Common myeloid progenitor, CD34-positive (primary cell): ENCODE data around the gene LY6G5B.
A peak's percentile ranks its signal among the peaks of the same experiment; 100 is the strongest.

Experiments used
- CTCF ChIA-PET: fragments of 350-600 bp; sonication (Branson Sonifier 250); formaldehyde crosslinking; loops from one replicate; lab custom pipeline; 2021; ENCODE audit warnings: antibody characterized with exemption; lab: Charles Lee
- POLR2A ChIA-PET: fragments of 350-600 bp; sonication (Branson Sonifier 250); formaldehyde crosslinking; loops from one replicate; lab custom pipeline; 2021; ENCODE audit warnings: antibody characterized with exemption; lab: Charles Lee
- DNase-seq, 3 donors: peaks; one replicate each; pipeline versions ENCODE4 v3.0.0 to v3.0.0-alpha.2; 2013
- H3K27ac ChIP-seq, 2 experiments: 1 replicate in 1 of 2; 2 replicates in 1 of 2; pipeline ENCODE4 v1.7.0; 2013; ENCODE audit warnings: inconsistent platforms in 2 of 2, low read length in 2 of 2, mild to moderate bottlenecking in 2 of 2, low read depth in 1 of 2, moderate library complexity in 1 of 2; ENCODE audit not compliant: severe bottlenecking in 2 of 2, insufficient read depth in 1 of 2, poor library complexity in 1 of 2
- H3K27me3 ChIP-seq, 5 experiments: replicated peaks in 2 of 5; 1 replicate in 3 of 5; 2 replicates in 2 of 5; pipeline versions ENCODE4 v1.6.1 to v1.7.0; 2013; ENCODE audit warnings: low read length in 4 of 5, mild to moderate bottlenecking in 2 of 5, moderate library complexity in 2 of 5, inconsistent platforms in 1 of 5; ENCODE audit not compliant: insufficient read depth in 5 of 5, control insufficient read depth in 4 of 5
- H3K36me3 ChIP-seq, 4 experiments: 1 replicate in 2 of 4; 2 replicates in 2 of 4; pipeline versions ENCODE4 v1.6.1 to v1.7.0; 2013; ENCODE audit warnings: low read length in 3 of 4, control low read depth in 1 of 4, mild to moderate bottlenecking in 1 of 4; ENCODE audit not compliant: control insufficient read depth in 4 of 4, insufficient read depth in 4 of 4
- H3K4me1 ChIP-seq, 4 experiments: 1 replicate in 3 of 4; 2 replicates in 1 of 4; pipeline versions ENCODE4 v1.6.1 to v1.7.1; 2013; ENCODE audit warnings: low read length in 3 of 4, mild to moderate bottlenecking in 3 of 4, control low read depth in 1 of 4, inconsistent platforms in 1 of 4, moderate library complexity in 1 of 4; ENCODE audit not compliant: control insufficient read depth in 4 of 4, insufficient read depth in 4 of 4; ENCODE audit errors: control extremely low read depth in 1 of 4
- H3K4me3 ChIP-seq, 7 experiments: 1 replicate in 4 of 7; 2 replicates in 3 of 7; pipeline versions ENCODE4 v1.5.1 to v1.7.0; 2013; ENCODE audit warnings: mild to moderate bottlenecking in 7 of 7, low read length in 6 of 7, moderate library complexity in 6 of 7, inconsistent platforms in 2 of 7, low read depth in 2 of 7, control low read depth in 1 of 7; ENCODE audit not compliant: insufficient read depth in 4 of 7, control insufficient read depth in 1 of 7; ENCODE audit errors: extremely low read depth in 1 of 7
- H3K9me3 ChIP-seq, 5 experiments: 1 replicate in 4 of 5; 2 replicates in 1 of 5; pipeline versions ENCODE4 v1.6.1 to v1.7.1; 2013; ENCODE audit warnings: low read length in 4 of 5, mild to moderate bottlenecking in 2 of 5, inconsistent platforms in 1 of 5, low read depth in 1 of 5, moderate library complexity in 1 of 5; ENCODE audit not compliant: control insufficient read depth in 4 of 5, insufficient read depth in 2 of 5; ENCODE audit errors: control extremely low read depth in 1 of 5
- WGBS: methylation state at CpG from one replicate; pipeline ENCODE4 v1.1.5; 2013; ENCODE audit not compliant: insufficient coverage; 5-methylcytosine and 5-hydroxymethylcytosine counted together

Gene LY6G5B

DNA sequence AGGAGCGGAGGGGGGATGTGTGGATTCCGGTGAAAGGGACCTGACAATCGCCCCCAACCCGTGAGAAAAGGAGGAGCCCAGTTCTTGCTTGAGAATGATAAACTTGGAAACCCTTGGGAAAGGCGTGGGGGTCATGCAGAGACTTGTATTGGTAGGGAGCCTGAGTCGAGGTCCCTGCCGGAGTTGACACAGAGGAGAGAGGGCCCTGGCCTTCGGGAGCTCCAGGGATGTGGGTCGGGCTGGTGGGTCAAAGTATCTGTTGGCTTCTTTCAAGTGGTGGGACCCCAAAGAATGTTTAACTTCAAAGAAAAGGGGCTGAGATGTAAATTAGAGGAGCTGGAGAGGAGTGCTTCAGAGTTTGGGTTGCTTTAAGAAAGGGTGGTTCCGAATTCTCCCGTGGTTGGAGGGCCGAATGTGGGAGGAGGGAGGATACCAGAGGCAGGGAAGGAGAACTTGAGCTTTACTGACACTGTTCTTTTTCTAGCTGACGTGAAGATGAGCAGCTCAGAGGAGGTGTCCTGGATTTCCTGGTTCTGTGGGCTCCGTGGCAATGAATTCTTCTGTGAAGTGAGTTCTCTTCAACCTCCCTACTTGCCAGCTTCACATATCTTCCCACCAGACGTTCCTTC lies 3.3 kb upstream of the LY6G5B start:
- Histone ChIP-seq H3K4me3 (peak overlapping the region; percentile 79 to 99 (median 91)), H3K36me3 (peaks cover 15 to 63% (median 51%) of the 10 kb centered on the region in 4 experiments), H3K27me3 (no peaks in the 10 kb centered on the region), H3K4me1 (peaks cover 11 to 50% (median 36%) of the 10 kb centered on the region in 4 experiments), H3K27ac (peak overlapping the region; percentile 82 to 99), H3K9me3 (no peaks in the 10 kb centered on the region)
- POLR2A ChIA-PET = interaction anchor here (0.7 kb wide), 1 partner anchor 14 kb away, joined by 4 read pairs; no protein-coding TSS in a partner anchor
- 6% methylated on average over 13 of the region's 15 CpGs for WGBS
- CTCF ChIA-PET = interaction anchor here (1.0 to 4.6 kb wide), 4 partner anchors 12 to 27 kb away, joined by 3 to 40 read pairs (median 4); partner anchors contain the start of genes APOM and BAG6
- no peak for DNase-seq

- CTCF ChIA-PET = interaction anchor here (1.4 kb wide), 1 partner anchor 76 kb away, joined by 3 read pairs; no protein-coding TSS in a partner anchor
- 90% methylated on average over 4 of the region's 4 CpGs for WGBS
Observed at GRCh38 chr6:31676322-31676903, 6.6 kb downstream of the LY6G5B start.

GRCh38 chr6:31676904-31677303 lies 7.1 kb downstream of the LY6G5B start:
- Histone ChIP-seq H3K4me1 (peaks cover 0 to 37% (median 26%) of the 10 kb centered on the region in 4 experiments), H3K4me3 (no peak overlapping the region), H3K36me3 (peaks cover 0 to 16% (median 13%) of the 10 kb centered on the region in 4 experiments), H3K27me3 (no peaks in the 10 kb centered on the region), H3K27ac (no peak overlapping the region), H3K9me3 (no peaks in the 10 kb centered on the region)
- DNase-seq = no peak
- ChIA-PET CTCF (no interaction called here), POLR2A (no interaction called here)
- WGBS = 96% methylated on average over 3 of the region's 6 CpGs

More at GRCh38 chr6:31676322-31676903, 6.6 kb downstream of the LY6G5B start:
- DNase-seq = no peak
- no peak overlapping the region for H3K4me3 ChIP-seq
- H3K27ac ChIP-seq = no peak overlapping the region
- POLR2A ChIA-PET = interaction anchor here (0.6 kb wide), 1 partner anchor 126 kb away, joined by 9 read pairs; no protein-coding TSS in a partner anchor
- H3K27me3 ChIP-seq = no peaks in the 10 kb centered on the region
- no peaks in the 10 kb centered on the region for H3K9me3 ChIP-seq
- peaks cover 3 to 21% (median 18%) of the 10 kb centered on the region in 4 experiments for H3K36me3 ChIP-seq
- peaks cover 0 to 33% (median 22%) of the 10 kb centered on the region in 4 experiments for H3K4me1 ChIP-seq

- Histone ChIP-seq H3K27ac (no peak overlapping the region), H3K4me3 (no peak overlapping the region), H3K9me3 (no peaks in the 10 kb centered on the region), H3K4me1 (peaks cover 0 to 37% (median 30%) of the 10 kb centered on the region in 4 experiments), H3K36me3 (peaks cover 0 to 8% (median 5%) of the 10 kb centered on the region in 4 experiments), H3K27me3 (no peaks in the 10 kb centered on the region)
- POLR2A ChIA-PET = no interaction called here
- WGBS = 86% methylated on average over 8 of the region's 8 CpGs
- CTCF ChIA-PET = interaction anchor here (0.7 to 1.5 kb wide), 4 partner anchors 11 to 149 kb away, joined by 3 read pairs; partner anchors contain the start of gene HSPA1B
- no peak for DNase-seq
Observed at GRCh38 chr6:31677955-31678354, 8.2 kb downstream of the LY6G5B start.

- Histone ChIP-seq H3K4me3 (peak within 1 kb of the TSS; percentile 60 to 89 (median 79)), H3K27ac (peak within 1 kb of the TSS in 1 of 2 experiments; percentile 1), H3K4me1 (peaks cover 0 to 38% (median 35%) of the 10 kb centered on the region in 4 experiments), H3K27me3 (no peaks in the 10 kb centered on the region), H3K36me3 (peaks cover 0 to 10% (median 7%) of the 10 kb centered on the region in 4 experiments), H3K9me3 (no peaks in the 10 kb centered on the region)
- POLR2A ChIA-PET = interaction anchor here (0.6 to 0.9 kb wide), 3 partner anchors 10 to 115 kb away, joined by 3 read pairs; partner anchors contain the start of gene VARS1
- CTCF ChIA-PET = interaction anchor here (0.6 to 3.3 kb wide), 20 partner anchors 9 to 243 kb away, joined by 3 to 17 read pairs (median 4); partner anchors contain the start of genes ABHD16A, C6orf47 and LY6G5B
- WGBS = 17% methylated on average over 16 of the region's 17 CpGs
- DNase-seq = peak; percentile 65 to 67 (median 67)
Observed at GRCh38 chr6:31680226-31681134, 10.7 kb downstream of the LY6G5B start, which contains the start of gene LY6G5C. Gene LY6G5C (minus strand): TSS chr6:31681067. CDS start chr6:31680373, 694 bp downstream.

GRCh38 chr6:31681135-31681671 lies 11.4 kb downstream of the LY6G5B start:
- H3K4me1 ChIP-seq = peaks cover 0 to 38% (median 35%) of the 10 kb centered on the region in 4 experiments
- H3K27ac ChIP-seq = peak overlapping the region in 1 of 2 experiments; percentile 1
- peaks cover 0 to 17% (median 14%) of the 10 kb centered on the region in 4 experiments for H3K36me3 ChIP-seq
- CTCF ChIA-PET = interaction anchor here (0.6 to 3.3 kb wide), 15 partner anchors 10 to 242 kb away, joined by 3 to 17 read pairs (median 4); partner anchors contain the start of genes ABHD16A, C6orf47 and LY6G5B
- DNase-seq = peak in 2 of 3 donors; percentile 66 to 68
- H3K27me3 ChIP-seq = no peaks in the 10 kb centered on the region
- 0% methylated on average over 38 of the region's 40 CpGs for WGBS
- no peaks in the 10 kb centered on the region for H3K9me3 ChIP-seq
- H3K4me3 ChIP-seq = peak overlapping the region; percentile 60 to 89 (median 79)
- POLR2A ChIA-PET = interaction anchor here (0.6 to 0.9 kb wide), 2 partner anchors 10 to 115 kb away, joined by 3 read pairs; partner anchors contain the start of gene VARS1
